ENCODE data around the gene NABP2. TPM values are rescaled to one million over a fixed set of nuclear protein-coding genes. Genes with fewer than 3 reads are reported as not detected.
A peak's percentile ranks its signal among the peaks of the same experiment; 100 is the strongest.
"Not testable (repeated sequence)": the region's sequence is repeated elsewhere in the genome, so short reads cannot be mapped to it uniquely, and the experiment has no call there.

The NABP2 gene
- total RNA-seq (2014; rRNA removed; shearing (Covaris generic); ENCODE audit: low replicate concordance), result 162 and 187 TPM in 2 replicates

DNA sequence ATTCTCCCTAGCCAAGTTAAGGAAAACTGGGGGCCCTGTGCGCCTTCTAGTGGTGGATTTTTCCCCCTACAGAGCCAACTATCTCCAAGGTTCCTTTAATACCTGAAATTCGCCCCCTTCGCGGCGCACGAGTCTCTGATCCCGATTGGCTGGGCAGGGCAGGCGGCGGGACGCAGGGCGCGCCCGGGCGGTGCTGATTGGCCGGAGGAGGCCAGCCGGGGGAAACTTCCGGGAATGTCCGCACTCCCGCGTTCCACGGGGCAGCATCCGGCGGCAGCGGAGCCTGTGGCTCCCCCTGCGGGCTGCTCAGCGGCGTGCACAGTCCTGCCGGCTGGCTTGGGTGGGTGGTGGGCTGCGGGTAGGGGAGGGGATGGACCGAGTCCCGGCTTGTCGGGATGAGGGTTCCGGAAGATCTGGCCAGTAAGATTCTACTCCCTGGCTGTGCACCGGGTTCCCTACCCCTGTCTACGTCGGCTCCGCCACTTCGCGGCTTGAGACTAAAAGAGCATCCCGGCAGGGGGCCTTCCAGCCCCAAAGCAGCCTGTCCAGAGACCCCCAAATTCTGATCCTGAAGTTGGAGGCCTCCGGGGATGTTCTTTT, at the start of gene NABP2:
Gene NABP2 (plus strand): TSS at position 241 of the 600 bp plus-strand sequence. CDS start 515 bp downstream, outside the sequence.
- in situ Hi-C loops (cut with HindIII; ENCODE audit: low pct_unique_long_range_greater_than_20kb, low sequenced_read_pairs), result no loop called here
- peak; percentile 99 for DNase-seq (ENCODE audit: low read depth)

DNA sequence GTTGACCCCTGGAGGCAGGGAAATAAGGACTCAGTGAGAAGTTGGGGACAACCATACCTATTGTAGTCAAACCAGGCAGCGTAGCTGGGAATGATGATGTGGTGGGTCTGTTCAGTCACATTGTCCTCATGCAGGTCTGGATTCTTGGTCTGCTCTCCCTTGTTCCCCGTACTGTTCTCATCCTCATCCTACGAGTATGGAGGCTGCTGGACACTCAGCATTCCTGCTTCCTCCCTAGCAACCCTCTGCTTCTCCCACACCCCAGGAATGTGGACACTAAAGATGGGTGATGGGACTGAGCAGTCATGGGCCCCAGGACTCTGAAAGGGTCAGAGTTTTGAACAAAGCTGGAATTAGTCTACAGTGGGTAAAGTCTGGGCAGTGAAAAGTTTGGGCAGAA, 45.8 kb upstream of the NABP2 start:
- in situ Hi-C loops (cut with HindIII; ENCODE audit: low pct_unique_long_range_greater_than_20kb, low sequenced_read_pairs), result no loop called here
- no peak for DNase-seq (ENCODE audit: low read depth)

DNA sequence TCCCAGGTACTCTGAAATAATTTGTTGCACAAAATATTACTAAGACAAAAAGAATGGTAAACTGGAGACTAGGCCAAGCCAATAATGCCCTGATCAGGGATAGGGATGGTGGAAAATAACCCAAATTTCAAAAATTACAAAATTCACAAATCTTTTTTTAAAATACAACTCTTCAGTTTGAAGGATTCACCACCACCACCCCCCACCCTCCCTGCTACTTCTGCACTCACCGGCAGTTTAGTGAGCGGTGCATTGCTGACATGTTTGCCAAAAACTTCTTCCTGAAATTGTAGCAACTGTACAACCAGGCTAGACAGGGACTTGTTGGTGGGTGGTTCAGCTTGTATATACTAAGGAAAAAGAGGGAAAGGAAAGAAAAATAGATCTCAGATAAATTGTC, 37.2 kb upstream of the NABP2 start:
- in situ Hi-C loops (cut with HindIII; ENCODE audit: low pct_unique_long_range_greater_than_20kb, low sequenced_read_pairs), result no loop called here
- DNase-seq (ENCODE audit: low read depth), result no peak

DNA sequence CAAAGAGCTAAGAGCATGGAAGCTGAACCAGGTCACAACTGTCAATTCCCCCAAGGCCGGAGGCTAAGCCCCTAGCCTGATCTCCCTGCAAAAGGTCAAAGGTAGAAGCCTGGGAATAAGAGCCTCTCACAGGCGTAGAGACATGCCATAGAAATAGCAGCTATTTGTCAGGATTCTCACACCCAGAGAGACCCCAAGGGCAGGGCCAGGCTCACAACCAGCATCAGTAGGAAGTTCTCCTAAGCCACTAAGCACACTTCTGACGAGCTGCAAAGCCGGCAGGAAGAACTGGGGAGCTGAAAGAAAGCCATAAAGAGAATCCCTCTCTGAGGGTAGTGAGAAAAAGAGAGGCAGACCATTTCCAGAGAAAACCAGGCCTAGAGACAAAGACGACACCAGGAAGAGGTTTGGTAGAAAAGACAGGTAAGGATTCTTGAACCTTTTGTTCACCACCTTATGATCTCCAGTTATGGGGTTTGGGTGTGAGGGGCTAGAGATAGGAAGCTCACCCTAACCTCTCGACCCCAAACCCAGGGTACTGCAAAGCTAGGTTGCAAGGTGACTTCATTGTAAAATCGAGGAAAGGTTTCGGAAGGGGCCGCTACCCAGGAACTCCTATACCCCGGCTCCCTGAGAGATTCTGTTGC, 35.9 kb upstream of the NABP2 start:
- in situ Hi-C loops (cut with HindIII; ENCODE audit: low pct_unique_long_range_greater_than_20kb, low sequenced_read_pairs), result no loop called here
- no peak for DNase-seq (ENCODE audit: low read depth)

DNA sequence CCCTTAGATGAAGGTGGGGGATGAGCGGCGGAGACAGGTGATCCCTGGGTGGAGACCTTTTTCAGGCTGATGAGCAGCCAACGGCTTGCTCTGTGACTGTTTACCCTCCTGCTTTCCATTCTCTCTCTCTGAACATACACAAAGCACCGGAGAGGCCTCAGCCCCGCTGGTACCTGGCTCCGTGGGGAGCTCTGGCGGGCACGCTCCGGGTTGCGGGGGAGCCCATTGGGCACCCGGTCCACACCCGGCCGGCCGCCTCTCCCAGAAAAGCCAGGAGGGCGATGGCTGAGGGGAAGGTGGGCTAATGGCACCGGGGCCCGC, 35.4 kb upstream of the NABP2 start:
- in situ Hi-C loops (cut with HindIII; ENCODE audit: low pct_unique_long_range_greater_than_20kb, low sequenced_read_pairs), result no loop called here
- no peak for DNase-seq (ENCODE audit: low read depth)

DNA sequence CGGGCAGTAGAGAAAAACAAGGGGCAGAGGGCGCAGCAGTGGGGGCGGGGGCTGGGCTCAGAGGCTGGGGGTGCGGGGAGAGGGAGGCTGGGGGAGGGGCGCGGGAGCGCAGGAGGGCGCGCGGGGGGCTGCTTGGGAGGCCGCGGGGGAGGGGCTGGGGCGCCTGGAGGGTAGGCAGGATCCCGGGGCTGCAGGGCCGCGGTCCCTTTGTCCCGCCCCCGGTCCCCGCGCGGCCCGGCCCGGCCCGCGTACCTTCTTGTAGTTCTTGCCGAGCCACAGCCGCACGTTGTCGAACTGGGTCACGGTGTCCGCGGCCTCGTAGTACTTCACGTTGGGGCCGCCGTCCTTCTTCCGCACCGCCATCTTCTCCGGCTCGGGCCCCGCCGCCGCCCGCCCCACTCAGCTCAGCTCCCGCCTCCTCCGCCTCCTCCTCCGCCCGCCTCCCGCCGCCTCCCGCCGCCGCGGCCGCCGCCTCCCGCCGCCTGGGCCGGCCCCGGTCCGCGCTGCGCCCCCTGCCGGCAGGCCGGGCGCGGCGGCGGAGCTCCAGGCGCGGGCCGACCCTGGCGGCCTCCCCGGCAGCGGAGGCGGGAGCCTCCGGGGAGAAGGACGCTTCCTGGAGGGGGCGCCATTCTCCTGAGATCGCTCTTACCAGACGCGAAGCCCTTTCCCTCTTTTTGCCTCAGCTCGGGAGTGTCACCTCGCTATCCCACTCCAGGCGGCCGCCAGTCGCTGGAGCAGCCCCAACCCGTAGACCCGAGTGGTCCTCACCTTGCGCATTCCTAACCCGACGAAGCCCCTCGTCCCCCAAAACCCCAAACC, 34.8 kb upstream of the NABP2 start, which contains the start of gene SMARCC2:
Gene SMARCC2 (minus strand): TSS at position 385 of the 819 bp plus-strand sequence. CDS start 22 bp downstream, at position 363.
- in situ Hi-C loops (cut with HindIII; ENCODE audit: low pct_unique_long_range_greater_than_20kb, low sequenced_read_pairs), result no loop called here
- peak; percentile 91 for DNase-seq (ENCODE audit: low read depth)

DNA sequence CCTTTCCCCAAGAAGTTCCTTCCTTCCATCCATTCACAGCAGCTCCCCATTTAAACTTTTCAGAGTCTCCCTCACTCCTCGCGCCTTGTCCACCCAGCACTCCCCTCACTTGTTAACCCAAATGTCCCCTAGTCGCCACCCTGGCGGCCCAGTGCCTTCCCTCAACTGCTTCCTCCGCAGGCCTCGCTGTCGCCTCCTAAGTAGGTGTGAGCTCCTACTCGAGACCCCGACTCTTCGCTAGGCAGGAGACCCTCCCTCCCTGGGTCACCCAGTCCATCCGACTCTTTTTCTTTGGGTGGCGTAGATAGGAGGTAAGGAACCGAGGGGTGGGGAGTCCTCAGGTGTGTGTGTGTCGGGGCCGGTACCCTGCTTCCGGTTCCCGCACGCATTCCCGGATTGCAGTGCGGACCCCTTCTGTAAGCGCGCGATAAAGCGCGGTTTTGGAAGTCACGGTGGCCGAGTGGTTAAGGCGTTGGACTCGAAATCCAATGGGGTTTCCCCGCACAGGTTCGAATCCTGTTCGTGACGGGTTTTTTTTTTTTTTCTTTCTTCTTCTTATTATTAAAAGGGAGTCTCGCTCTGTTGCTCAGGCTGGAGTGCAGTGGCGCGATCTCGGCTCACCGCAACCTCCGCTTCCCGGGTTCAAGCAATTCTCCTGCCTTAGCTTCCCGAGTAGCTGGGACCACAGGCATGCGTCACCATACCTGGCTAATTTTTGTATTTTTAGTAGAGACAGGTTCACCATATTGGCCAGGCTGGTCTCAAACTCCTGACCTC, 34.0 kb upstream of the NABP2 start:
- peak; percentile 96 for DNase-seq (ENCODE audit: low read depth)
- in situ Hi-C loops (cut with HindIII; ENCODE audit: low pct_unique_long_range_greater_than_20kb, low sequenced_read_pairs), result no loop called here

DNA sequence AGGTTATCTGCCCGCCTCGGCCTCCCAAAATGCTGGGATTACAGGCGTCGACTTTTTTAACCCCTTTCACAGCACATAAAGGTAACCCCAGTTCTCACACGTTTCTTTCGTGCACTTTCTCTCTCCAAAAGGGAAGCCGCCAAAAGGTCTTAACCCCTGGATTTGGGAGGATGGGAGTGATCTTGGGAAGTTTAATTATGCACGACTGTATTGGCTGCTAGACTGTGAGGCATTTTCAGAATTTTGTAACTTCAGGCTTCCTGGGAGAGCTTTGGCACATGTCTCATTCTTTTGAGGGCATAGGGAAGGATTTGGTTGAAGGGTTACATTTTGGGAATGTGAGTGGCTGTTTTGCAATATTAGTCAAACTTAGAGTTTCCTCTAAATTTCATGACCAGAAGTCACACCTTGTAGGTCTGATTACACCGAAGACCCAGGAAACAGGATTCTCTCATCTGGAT, 33.4 kb upstream of the NABP2 start:
- no peak for DNase-seq (ENCODE audit: low read depth)
- in situ Hi-C loops (cut with HindIII; ENCODE audit: low pct_unique_long_range_greater_than_20kb, low sequenced_read_pairs), result no loop called here

DNA sequence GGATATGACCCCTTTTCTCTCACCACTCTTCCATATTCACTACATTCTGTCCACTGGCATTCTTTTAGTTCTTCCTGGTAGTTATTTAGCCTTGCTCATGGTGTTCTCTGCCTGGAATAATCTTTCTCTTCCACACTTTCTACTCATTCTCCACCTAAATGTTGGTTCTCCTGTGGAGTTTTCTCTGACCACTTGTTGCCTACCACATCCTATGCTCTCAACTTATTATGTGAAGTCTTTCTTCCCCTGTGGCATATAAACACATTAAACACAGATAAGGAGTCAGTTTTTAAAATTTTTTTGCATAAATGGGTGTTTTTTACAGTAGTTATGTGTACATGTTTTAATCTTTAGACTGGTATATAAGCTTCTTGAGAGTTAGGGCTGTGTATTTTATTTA, 31.6 kb upstream of the NABP2 start:
- no peak for DNase-seq (ENCODE audit: low read depth)
- in situ Hi-C loops (cut with HindIII; ENCODE audit: low pct_unique_long_range_greater_than_20kb, low sequenced_read_pairs), result no loop called here

DNA sequence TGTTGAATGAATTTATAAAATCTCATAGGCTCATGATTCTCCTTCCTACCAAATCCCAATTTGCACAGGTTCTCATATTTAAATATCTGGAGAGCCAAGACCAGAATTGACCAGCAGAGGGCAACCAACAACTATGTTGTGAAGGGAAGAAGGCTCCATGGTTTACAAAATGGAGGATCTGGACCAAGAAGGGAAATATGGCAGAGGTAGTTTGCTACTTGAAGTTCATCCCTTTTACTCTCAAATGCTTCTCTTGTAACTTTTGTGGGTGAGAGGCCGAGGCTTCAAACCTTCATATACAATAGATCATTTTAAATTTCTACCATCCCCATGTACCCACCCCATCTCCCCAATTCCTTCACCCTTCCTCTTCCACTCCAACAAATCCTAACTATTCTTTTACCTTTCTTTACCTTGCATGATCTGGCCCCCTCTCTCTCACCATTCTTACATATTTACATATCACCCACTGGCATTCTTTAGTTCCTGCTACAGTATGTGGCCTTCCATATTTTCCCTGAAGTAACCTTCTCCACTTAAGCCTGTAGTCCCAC, 31.0 kb upstream of the NABP2 start:
- in situ Hi-C loops (cut with HindIII; ENCODE audit: low pct_unique_long_range_greater_than_20kb, low sequenced_read_pairs), result no loop called here
- DNase-seq (ENCODE audit: low read depth), result peak; percentile 79

DNA sequence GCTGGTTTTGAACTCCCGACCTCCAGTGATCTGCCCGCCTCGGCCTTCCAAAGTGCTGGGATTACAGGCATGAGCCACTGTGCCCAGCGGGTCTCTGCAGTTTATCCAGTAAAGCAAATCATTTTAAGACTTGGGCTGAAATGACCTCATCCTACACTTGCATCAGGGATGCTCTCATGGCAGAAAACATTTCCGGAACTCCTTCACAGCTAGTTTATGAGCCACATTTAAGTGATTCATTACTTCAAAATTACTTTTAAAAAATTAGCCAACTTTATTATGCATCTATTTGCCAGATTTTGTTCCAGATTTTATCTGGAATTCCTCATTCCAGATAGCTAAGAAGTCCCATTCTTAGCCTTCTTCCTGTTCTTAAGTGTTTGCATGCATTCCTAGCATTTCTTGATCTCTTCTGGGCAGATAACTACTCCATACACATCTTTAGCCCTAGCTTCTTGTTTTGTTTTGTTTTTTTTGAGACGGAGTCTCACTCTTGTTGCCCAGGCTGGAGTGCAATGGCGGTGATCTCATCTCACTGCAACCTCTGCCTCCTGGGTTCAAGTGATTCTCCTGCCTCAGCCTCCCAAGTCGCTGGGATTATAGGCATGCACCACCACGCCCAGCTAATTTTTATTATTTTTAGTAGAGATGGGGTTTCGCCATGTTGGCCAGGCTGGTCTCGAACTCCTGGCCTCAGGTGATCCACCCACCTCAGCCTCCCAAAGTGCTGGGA, 27.2 kb upstream of the NABP2 start:
- DNase-seq (ENCODE audit: low read depth); in situ Hi-C loops (cut with HindIII; ENCODE audit: low pct_unique_long_range_greater_than_20kb, low sequenced_read_pairs): not testable (repeated sequence)

DNA sequence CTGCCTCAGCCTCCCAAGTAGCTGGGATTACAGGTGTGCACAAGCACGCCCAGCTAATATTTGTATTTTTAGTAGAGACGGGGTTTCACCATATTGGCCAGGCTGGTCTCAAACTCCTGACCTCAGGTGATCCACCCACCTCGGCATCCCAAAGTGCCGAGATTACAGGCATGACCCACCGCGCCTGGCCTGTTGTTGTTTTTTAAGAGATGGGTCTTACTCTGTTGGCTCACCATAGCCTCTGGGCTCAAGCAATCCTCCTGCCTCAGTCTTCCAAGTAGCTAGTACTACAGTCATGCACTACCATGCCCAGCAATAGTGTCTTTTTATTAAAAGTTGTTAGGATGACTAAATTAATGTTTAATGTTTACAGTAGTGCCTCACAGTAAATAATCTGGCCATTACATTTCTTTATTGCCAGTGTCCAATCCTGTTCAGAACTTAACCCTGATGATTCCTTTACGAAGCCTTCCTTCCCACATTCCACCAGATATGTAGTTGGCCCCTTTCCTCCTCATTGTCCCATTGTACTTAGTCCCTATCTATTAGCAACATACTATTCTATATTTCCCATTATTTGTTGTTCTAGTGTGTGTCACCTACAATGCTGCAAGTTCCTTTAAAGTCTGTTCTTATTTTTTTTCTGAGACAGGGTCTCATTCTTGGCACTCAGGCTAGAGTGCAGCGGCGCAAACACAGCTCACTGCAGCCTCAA, 26.1 kb upstream of the NABP2 start:
- in situ Hi-C loops (cut with HindIII; ENCODE audit: low pct_unique_long_range_greater_than_20kb, low sequenced_read_pairs), result no loop called here
- no peak for DNase-seq (ENCODE audit: low read depth)

DNA sequence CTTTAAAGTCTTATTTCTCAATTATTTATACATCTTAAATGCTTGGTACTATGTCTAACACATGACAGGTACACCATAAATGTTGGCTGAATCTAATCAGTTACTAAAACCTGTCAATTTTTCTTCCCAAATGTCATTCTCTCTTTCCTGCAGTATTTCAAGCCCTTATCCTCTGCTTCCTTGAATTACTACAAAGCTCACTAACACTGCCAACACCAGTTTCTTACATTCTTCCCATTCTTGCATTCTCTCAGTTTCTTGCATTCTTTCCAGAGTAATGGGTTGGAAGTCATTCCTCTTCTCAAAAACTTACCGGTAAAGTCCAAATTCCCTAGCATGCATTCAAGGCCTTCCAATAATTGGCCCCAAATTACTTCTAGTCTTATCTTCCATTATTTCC, 25.3 kb upstream of the NABP2 start:
- DNase-seq (ENCODE audit: low read depth), result no peak
- in situ Hi-C loops (cut with HindIII; ENCODE audit: low pct_unique_long_range_greater_than_20kb, low sequenced_read_pairs), result no loop called here

DNA sequence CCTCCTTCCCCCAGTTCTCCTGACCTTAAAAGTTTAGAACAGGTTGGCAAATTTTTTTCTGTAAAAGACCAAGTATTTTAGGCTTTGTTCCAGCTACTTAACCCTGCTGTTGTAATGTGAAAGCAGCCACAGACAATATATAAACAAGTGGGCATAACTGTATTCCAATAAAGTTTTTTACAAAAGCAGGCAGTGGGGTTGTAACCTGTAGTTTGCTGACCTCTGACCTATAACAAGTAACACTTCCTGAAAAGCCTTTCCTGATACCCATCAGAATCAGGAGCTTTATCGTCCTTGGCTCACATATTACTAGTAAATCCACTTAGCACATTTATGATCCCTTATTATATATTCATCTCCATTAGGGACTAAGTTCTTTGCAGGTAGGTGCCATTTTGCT, 21.8 kb upstream of the NABP2 start:
- DNase-seq (ENCODE audit: low read depth), result no peak
- in situ Hi-C loops (cut with HindIII; ENCODE audit: low pct_unique_long_range_greater_than_20kb, low sequenced_read_pairs), result no loop called here

DNA sequence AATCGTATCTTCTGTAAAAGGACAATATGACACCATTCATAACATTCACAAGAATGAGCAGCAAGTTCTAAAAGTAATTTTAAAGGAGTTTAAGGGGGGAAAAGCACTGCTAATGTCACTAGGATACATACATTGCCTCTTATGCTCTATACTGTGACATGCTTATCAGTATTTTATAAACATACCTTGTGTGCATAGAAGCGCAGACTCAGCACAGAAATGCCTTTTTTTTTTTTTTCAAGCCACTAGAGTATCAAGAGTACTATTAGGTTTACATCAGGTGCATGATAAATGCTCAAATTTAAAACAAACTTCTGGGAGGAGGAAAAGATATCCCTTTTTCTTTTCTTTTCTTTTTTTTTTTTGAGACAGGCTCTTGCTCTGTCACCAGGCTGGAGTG, 21.3 kb upstream of the NABP2 start:
- DNase-seq (ENCODE audit: low read depth), result no peak
- in situ Hi-C loops (cut with HindIII; ENCODE audit: low pct_unique_long_range_greater_than_20kb, low sequenced_read_pairs), result no loop called here

DNA sequence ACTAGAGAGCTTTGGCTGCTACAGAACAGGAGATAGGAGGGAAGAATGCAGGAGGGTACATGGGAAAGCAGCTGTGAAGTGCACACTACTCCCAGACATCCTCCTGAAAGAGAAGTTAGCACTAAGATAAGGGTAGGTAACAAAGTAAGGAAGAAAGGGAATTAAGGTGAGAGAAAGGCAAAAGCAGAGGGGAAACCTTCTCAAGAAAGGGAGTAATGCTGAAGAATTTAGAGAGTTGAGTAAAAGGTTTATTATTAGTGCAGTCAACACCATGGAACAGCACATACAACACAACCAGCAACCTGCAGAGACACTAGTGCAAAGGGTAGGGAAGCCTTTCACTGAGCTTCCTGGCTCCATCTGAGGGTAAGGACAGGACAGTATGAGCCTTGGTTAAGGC, 19.9 kb upstream of the NABP2 start:
- in situ Hi-C loops (cut with HindIII; ENCODE audit: low pct_unique_long_range_greater_than_20kb, low sequenced_read_pairs), result no loop called here
- no peak for DNase-seq (ENCODE audit: low read depth)

DNA sequence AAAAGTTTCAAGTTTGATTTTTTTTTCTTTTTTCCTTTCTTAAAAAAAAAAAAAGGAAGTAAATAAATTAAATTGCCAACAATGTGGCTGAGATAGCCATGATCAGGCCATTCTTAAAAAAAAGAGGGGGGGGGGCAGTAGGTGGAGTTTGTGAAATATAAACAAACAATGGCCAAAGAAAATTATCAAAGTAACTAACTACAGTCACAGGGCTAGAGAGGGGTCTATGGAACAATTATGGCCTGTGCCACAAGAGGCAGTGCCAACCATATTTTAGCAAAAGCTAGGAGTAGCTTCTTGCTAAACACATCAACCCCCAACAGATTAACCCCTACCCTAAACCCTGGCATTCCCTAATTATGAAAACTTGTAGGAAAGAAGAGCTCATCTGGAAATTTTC, 18.7 kb upstream of the NABP2 start:
- in situ Hi-C loops (cut with HindIII; ENCODE audit: low pct_unique_long_range_greater_than_20kb, low sequenced_read_pairs), result no loop called here
- DNase-seq (ENCODE audit: low read depth), result no peak

Data from Caki2 (cell line).